GM12801 (cell line): ENCODE data around the gene ACSF3.

Experiments
- CTCF ChIP-seq: IDR thresholded peaks from one replicate; pipeline ENCODE4 v1.5.1; 2011; ENCODE audit warnings: control low read depth; ENCODE audit not compliant: insufficient read length; ENCODE audit errors: extremely low read depth

Gene ACSF3

DNA sequence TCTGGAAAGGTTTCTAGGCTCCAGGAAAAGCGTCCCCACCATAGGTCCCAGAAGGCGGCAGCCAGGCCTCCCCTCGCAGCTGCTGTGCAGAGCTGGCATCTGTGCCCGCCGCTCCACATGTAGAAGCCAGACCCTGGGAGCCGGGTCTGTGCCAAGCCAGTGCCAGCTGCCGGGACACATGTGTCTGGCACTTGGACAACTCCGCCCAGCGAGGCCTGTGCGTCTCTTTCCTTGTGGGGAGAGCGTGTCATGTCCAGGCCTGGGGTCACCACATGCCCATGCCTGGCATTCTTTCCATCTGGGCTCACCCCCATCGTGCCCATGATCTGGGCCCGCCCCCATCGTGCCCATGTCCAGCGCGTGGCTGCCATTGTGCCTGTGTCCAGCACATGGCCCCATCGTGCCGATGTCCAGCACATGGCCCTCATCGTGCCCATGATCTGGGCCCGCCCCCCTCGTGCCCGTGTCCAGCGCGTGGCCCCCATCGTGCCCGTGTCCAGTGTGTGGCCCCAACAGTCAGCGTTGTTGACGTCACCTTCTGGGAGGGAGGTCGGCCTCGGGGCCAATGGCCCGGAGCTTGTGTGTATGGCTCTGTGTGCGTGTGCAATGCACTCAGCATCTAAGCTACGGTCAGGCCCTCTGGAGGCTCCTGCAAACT lies 13.3 kb upstream of the ACSF3 start:
- TF ChIP-seq CTCF, result no peak

DNA sequence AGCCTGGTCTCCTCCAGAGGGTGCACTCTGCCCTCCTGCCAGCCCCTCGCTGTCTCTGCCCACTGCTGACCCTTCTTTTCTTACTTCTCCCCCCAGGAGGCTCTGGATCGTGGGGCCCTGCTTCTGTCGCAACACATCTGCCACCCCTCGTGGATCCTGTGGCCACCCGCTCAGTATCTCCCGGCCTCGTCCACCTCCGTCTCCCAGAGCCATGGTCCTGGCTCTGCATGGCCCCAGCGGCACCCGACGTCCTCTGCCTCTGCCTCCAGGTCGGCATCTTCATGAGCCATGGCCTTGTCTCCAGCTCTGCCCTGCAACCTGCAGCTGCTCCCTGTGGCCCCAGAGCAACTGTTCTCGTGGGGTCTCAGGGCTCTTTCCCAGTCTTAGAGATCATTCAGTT lies 12.1 kb upstream of the ACSF3 start:
- no peak for TF ChIP-seq CTCF

GRCh38 chr16:89084411-89084810 lies 9.2 kb upstream of the ACSF3 start:
- no peak for TF ChIP-seq CTCF

- no peak for TF ChIP-seq CTCF
These were observed 8.6 kb upstream of the ACSF3 start for GRCh38 chr16:89084814-89085612.

GRCh38 chr16:89085755-89086154 lies 7.9 kb upstream of the ACSF3 start:
- no peak for TF ChIP-seq CTCF

- TF ChIP-seq CTCF, result no peak
These were observed 5.6 kb upstream of the ACSF3 start for GRCh38 chr16:89087922-89088497.

- no peak for TF ChIP-seq CTCF
These were observed 4.5 kb upstream of the ACSF3 start for GRCh38 chr16:89089120-89089519.
